ENCODE data around the gene TMEM125.

TMEM125 gene

GRCh38 chr1:43284065-43284464 lies 14.3 kb downstream of the TMEM125 start:
- Mint-ChIP-seq H3K27me3 (peaks cover 23% of the 10 kb centered on the region), H3K27ac (ENCODE audit: low read depth) (no peak overlapping the region), H3K9me3 (no peaks in the 10 kb centered on the region), H3K4me3 (no peak overlapping the region), H3K4me1 (no peaks in the 10 kb centered on the region), H3K36me3 (ENCODE audit: insufficient read depth) (peaks cover 1% of the 10 kb centered on the region)
- DNase-seq (ENCODE audit: low spot score in 2 of 2) = no peak
- ATAC-seq (replicated peaks; ENCODE audit: extremely low read depth, poor library complexity, severe bottlenecking) = no peak

- no peak for DNase-seq (ENCODE audit: low spot score in 2 of 2)
- H3K27ac Mint-ChIP-seq (ENCODE audit: low read depth) = no peak overlapping the region
- H3K27me3 Mint-ChIP-seq = peaks cover 20% of the 10 kb centered on the region
- H3K9me3 Mint-ChIP-seq = no peaks in the 10 kb centered on the region
- H3K4me1 Mint-ChIP-seq = no peaks in the 10 kb centered on the region
- H3K4me3 Mint-ChIP-seq = no peak overlapping the region
- no peak for ATAC-seq (replicated peaks; ENCODE audit: extremely low read depth, poor library complexity, severe bottlenecking)
- peaks cover 1% of the 10 kb centered on the region for H3K36me3 Mint-ChIP-seq (ENCODE audit: insufficient read depth)
These were observed 14.8 kb downstream of the TMEM125 start for GRCh38 chr1:43284546-43285110.

- no peak for ATAC-seq (replicated peaks; ENCODE audit: extremely low read depth, poor library complexity, severe bottlenecking)
- Mint-ChIP-seq H3K27me3 (peaks cover 12% of the 10 kb centered on the region), H3K27ac (ENCODE audit: low read depth) (no peak within 1 kb of the TSS), H3K4me3 (no peak within 1 kb of the TSS), H3K36me3 (ENCODE audit: insufficient read depth) (peaks cover 1% of the 10 kb centered on the region), H3K4me1 (no peaks in the 10 kb centered on the region), H3K9me3 (no peaks in the 10 kb centered on the region)
- DNase-seq (ENCODE audit: low spot score in 2 of 2) = no peak
These were observed 15.6 kb downstream of the TMEM125 start, which contains the start of gene C1orf210 for GRCh38 chr1:43285269-43285990. Gene C1orf210 (minus strand): TSS chr1:43285581. CDS start chr1:43283270, 2,311 bp downstream.

GRCh38 chr1:43286115-43286514 lies 16.3 kb downstream of the TMEM125 start:
- Mint-ChIP-seq H3K9me3 (no peaks in the 10 kb centered on the region), H3K4me1 (no peaks in the 10 kb centered on the region), H3K27me3 (peaks cover 10% of the 10 kb centered on the region), H3K36me3 (ENCODE audit: insufficient read depth) (peaks cover 1% of the 10 kb centered on the region), H3K27ac (ENCODE audit: low read depth) (no peak overlapping the region), H3K4me3 (no peak overlapping the region)
- ATAC-seq (replicated peaks; ENCODE audit: extremely low read depth, poor library complexity, severe bottlenecking) (no peak), DNase-seq (ENCODE audit: low spot score in 2 of 2) (no peak)

GRCh38 chr1:43286533-43286932 lies 16.8 kb downstream of the TMEM125 start:
- no peaks in the 10 kb centered on the region for H3K9me3 Mint-ChIP-seq
- DNase-seq (ENCODE audit: low spot score in 2 of 2) = no peak
- peaks cover 1% of the 10 kb centered on the region for H3K36me3 Mint-ChIP-seq (ENCODE audit: insufficient read depth)
- H3K4me3 Mint-ChIP-seq = no peak overlapping the region
- H3K4me1 Mint-ChIP-seq = no peaks in the 10 kb centered on the region
- no peak overlapping the region for H3K27ac Mint-ChIP-seq (ENCODE audit: low read depth)
- H3K27me3 Mint-ChIP-seq = peaks cover 10% of the 10 kb centered on the region
- no peak for ATAC-seq (replicated peaks; ENCODE audit: extremely low read depth, poor library complexity, severe bottlenecking)

- no peak for DNase-seq (ENCODE audit: low spot score in 2 of 2)
- H3K4me1 Mint-ChIP-seq = no peaks in the 10 kb centered on the region
- peaks cover 1% of the 10 kb centered on the region for H3K36me3 Mint-ChIP-seq (ENCODE audit: insufficient read depth)
- H3K27me3 Mint-ChIP-seq = peaks cover 10% of the 10 kb centered on the region
- no peak for ATAC-seq (replicated peaks; ENCODE audit: extremely low read depth, poor library complexity, severe bottlenecking)
- H3K27ac Mint-ChIP-seq (ENCODE audit: low read depth) = no peak overlapping the region
- no peak overlapping the region for H3K4me3 Mint-ChIP-seq
- H3K9me3 Mint-ChIP-seq = no peaks in the 10 kb centered on the region
These were observed 18.4 kb downstream of the TMEM125 start for GRCh38 chr1:43288058-43288784.

GRCh38 chr1:43288785-43289706 lies 19.3 kb downstream of the TMEM125 start:
- no peak overlapping the region for H3K4me3 Mint-ChIP-seq
- peaks cover 1% of the 10 kb centered on the region for H3K36me3 Mint-ChIP-seq (ENCODE audit: insufficient read depth)

GRCh38 chr1:43292216-43292615 lies 22.4 kb downstream of the TMEM125 start:
- Mint-ChIP-seq H3K36me3 (ENCODE audit: insufficient read depth) (peaks cover 1% of the 10 kb centered on the region), H3K9me3 (no peaks in the 10 kb centered on the region), H3K4me3 (no peak overlapping the region), H3K27ac (ENCODE audit: low read depth) (no peak overlapping the region), H3K27me3 (peaks cover 5% of the 10 kb centered on the region), H3K4me1 (no peaks in the 10 kb centered on the region)
- ATAC-seq (replicated peaks; ENCODE audit: extremely low read depth, poor library complexity, severe bottlenecking) (no peak), DNase-seq (ENCODE audit: low spot score in 2 of 2) (no peak)

More at GRCh38 chr1:43288785-43289706, 19.3 kb downstream of the TMEM125 start:
- DNase-seq (ENCODE audit: low spot score in 2 of 2) (no peak), ATAC-seq (replicated peaks; ENCODE audit: extremely low read depth, poor library complexity, severe bottlenecking) (no peak)
- H3K27ac Mint-ChIP-seq (ENCODE audit: low read depth) = no peak overlapping the region
- no peaks in the 10 kb centered on the region for H3K4me1 Mint-ChIP-seq
- no peaks in the 10 kb centered on the region for H3K9me3 Mint-ChIP-seq
- H3K27me3 Mint-ChIP-seq = peaks cover 10% of the 10 kb centered on the region

GRCh38 chr1:43292679-43293078 lies 22.9 kb downstream of the TMEM125 start:
- Mint-ChIP-seq H3K27me3 (peaks cover under 1% of the 10 kb centered on the region), H3K9me3 (no peaks in the 10 kb centered on the region), H3K36me3 (ENCODE audit: insufficient read depth) (peaks cover under 1% of the 10 kb centered on the region), H3K27ac (ENCODE audit: low read depth) (no peak overlapping the region), H3K4me3 (no peak overlapping the region), H3K4me1 (no peaks in the 10 kb centered on the region)
- no peak for ATAC-seq (replicated peaks; ENCODE audit: extremely low read depth, poor library complexity, severe bottlenecking)
- no peak for DNase-seq (ENCODE audit: low spot score in 2 of 2)

GRCh38 chr1:43293176-43293575 lies 23.4 kb downstream of the TMEM125 start:
- Mint-ChIP-seq H3K4me1 (no peaks in the 10 kb centered on the region), H3K9me3 (no peaks in the 10 kb centered on the region), H3K27me3 (no peaks in the 10 kb centered on the region), H3K27ac (ENCODE audit: low read depth) (no peak overlapping the region), H3K4me3 (no peak overlapping the region), H3K36me3 (ENCODE audit: insufficient read depth) (no peaks in the 10 kb centered on the region)
- DNase-seq (ENCODE audit: low spot score in 2 of 2) = no peak
- ATAC-seq (replicated peaks; ENCODE audit: extremely low read depth, poor library complexity, severe bottlenecking) = no peak

GRCh38 chr1:43293896-43294760 lies 24.3 kb downstream of the TMEM125 start:
- H3K4me1 Mint-ChIP-seq = no peaks in the 10 kb centered on the region
- DNase-seq (ENCODE audit: low spot score in 2 of 2) (no peak), ATAC-seq (replicated peaks; ENCODE audit: extremely low read depth, poor library complexity, severe bottlenecking) (no peak)
- no peak overlapping the region for H3K4me3 Mint-ChIP-seq
- no peaks in the 10 kb centered on the region for H3K36me3 Mint-ChIP-seq (ENCODE audit: insufficient read depth)
- H3K27ac Mint-ChIP-seq (ENCODE audit: low read depth) = no peak overlapping the region
- H3K9me3 Mint-ChIP-seq = no peaks in the 10 kb centered on the region
- no peaks in the 10 kb centered on the region for H3K27me3 Mint-ChIP-seq

All from central memory CD8-positive, alpha-beta T cell (primary cell).